HEK293T (cell line): ENCODE measurements around the gene C11orf21.

Source experiments
- ARNT ChIP-seq: fragments of 450-650 bp; IDR thresholded peaks from 2 replicates; pipeline ENCODE4 v1.6.1; 2017; ENCODE audit warnings: mild to moderate bottlenecking
- BHLHE40 ChIP-seq: fragments of 450-650 bp; IDR thresholded peaks from 2 replicates; pipeline ENCODE4 v1.6.1; 2016; ENCODE audit warnings: mild to moderate bottlenecking, moderate library complexity, borderline replicate concordance
- FOXM1 ChIP-seq: fragments of 450-650 bp; IDR thresholded peaks from 2 replicates; pipeline ENCODE4 v1.6.1; 2017; ENCODE audit warnings: mild to moderate bottlenecking, borderline replicate concordance
- L3MBTL2 ChIP-seq: fragments of 450-650 bp; conservative IDR thresholded peaks from 2 replicates; pipeline ENCODE4 v1.6.1; 2016; ENCODE audit warnings: mild to moderate bottlenecking
- NFRKB ChIP-seq: fragments of 450-650 bp; IDR thresholded peaks from 2 replicates; pipeline ENCODE4 v1.6.1; 2016; ENCODE audit warnings: mild to moderate bottlenecking, moderate library complexity
- SP1 ChIP-seq: fragments of 450-650 bp; IDR thresholded peaks from 2 replicates; pipeline ENCODE4 v1.6.1; 2017
- SUZ12 ChIP-seq: fragments of 450-650 bp; IDR thresholded peaks from 2 replicates; pipeline ENCODE4 v1.6.1; 2016; ENCODE audit warnings: mild to moderate bottlenecking
- ZNF384 ChIP-seq: fragments of 450-650 bp; IDR thresholded peaks from 2 replicates; pipeline ENCODE4 v1.6.1; 2016

- TF ChIP-seq SP1: no peak
- TF ChIP-seq L3MBTL2: no peak
- no peak for TF ChIP-seq SUZ12
- no peak for TF ChIP-seq NFRKB
- no peak for TF ChIP-seq ZNF384
- TF ChIP-seq ARNT: no peak
- no peak for TF ChIP-seq FOXM1
- no peak for TF ChIP-seq BHLHE40
Observed at GRCh38 chr11:2304506-2305139, 2.9 kb upstream of the C11orf21 start.
